COLO668 (cell line): ENCODE measurements around the gene ERCC2.
A peak's percentile ranks its signal among the peaks of the same experiment; 100 is the strongest.
"Not testable (repeated sequence)": the region's sequence is repeated elsewhere in the genome, so short reads cannot be mapped to it uniquely, and the experiment has no call there.

Experiments
- DNase-seq: peaks from one replicate; lab custom pipeline; 2025; ENCODE audit not compliant: unreplicated experiment; lab: John Stamatoyannopoulos, UW

ERCC2 gene

DNA sequence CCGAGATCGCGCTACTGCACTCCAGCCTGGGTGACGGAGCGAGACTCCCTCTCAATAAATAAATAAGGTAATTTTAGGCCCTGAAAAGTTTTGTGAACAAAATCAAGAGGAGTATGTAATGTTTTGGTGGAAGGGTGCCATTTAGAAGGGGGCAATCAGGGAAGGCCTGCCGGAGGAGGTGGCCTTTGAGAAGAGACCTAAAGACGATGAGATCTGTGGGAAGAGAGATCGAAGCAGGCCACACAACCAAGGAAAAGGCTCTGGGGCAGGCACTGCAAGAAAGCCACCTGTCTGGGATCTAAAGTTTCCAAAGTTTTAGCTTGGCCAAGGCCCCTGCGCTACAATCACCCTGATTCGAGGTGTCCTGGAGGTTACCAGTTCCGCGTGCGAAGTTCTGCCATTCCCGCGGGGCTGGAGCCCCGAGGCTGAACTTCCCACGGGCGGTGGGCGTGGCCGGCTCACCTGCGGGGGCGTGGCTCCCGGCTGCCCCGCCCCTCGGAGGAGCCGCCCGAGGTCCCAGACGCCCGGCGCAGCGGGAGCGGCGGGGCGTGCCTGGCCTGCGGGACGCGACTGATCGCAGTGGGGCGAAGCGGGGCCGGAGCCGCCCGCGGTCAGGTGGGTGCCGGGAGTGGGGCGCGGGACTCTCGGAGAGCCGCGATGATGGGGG is 30.0 kb downstream of the ERCC2 start, which contains the start of gene KLC3:
KLC3 (plus strand) TSS at position 519 of the 667 bp plus-strand sequence. CDS start 4,792 bp downstream, outside the sequence.
- DNase-seq = peak; percentile 43

DNA sequence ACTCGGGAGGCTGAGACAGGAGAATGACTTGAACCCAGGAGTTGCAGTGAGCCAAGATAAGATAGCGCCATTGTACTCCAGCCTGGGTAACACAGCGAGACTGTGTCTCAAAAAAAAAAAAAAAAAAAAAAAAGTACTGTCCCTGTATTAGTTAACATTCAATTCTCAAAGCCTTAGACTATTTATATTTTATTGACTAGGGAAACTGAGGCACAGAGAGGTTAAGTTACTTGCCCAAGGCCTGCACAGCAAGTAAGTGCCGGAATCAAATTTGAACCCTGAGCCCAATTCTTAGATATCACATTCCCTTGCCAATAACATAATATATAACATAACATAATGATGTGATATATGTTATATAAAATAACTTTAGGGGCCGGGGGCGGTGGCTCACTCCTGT is 30.7 kb downstream of the ERCC2 start:
- no peak for DNase-seq

DNA sequence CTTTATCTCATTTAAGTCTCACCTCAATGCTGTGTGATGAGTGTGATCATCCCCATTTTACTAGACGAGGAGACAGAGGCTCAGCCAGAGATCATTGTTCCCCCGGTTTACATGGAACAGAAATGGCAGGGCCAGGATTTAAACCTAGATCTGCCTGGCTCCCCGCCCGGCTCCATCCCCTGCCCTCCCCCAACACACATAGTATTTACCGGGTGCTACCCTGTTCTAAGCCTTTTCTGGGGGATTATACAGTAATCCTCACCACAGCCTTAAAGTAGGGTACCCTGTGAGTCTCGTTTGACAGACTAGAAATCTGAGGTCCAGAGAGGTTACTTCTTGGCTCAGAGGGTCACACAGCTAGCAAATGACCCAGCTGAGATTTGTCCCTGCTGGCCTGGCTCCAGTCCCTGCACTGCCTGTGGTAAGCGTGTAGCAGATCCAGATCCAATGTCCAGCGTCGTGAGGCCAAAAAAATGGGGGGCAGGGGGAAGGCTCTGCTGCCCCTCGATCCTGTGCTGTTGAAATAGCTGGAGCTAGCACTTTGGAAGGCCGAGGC is 33.6 kb downstream of the ERCC2 start:
- DNase-seq = no peak

DNA sequence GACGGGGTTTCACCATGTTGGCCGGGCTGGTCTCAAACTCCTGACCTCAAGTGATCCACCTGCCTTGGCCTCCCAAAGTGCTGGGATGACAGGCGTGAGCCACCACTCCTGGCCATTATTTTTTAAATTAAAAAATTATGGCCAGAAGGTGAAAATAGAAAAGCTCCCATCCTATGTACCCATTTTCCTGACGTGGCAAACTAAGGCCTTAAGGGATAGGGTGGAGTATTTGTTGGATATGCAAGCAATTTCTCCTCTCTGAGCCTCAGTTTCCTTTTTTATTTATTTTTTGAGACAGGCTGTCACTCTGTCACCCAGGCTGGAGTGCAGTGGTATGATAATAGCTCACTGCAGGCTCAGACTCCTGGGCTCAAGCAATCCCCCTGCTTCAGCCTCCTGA is 35.5 kb downstream of the ERCC2 start:
- DNase-seq = not testable (repeated sequence)

- no peak for DNase-seq
Measured at GRCh38 chr19:45333609-45334303, 36.6 kb downstream of the ERCC2 start.

DNA sequence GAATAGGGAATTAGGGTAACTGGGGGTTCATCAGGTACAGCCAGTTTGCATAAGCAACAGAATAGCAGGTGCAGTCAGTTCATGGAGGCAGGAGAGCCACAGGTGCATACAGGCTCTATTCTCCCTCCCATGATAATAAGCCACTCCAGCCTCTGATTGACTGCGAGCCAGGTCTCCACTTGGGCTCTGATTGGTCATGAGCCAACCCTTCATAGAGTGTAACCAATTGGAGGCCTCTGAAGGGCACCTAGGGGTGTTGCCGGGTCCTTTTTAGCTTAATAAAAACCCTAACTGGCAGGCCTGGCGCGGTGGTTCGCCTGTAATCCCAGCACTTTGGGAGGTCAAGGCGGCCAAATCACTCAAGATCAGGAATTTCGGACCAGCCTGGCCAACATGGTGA is 39.0 kb downstream of the ERCC2 start:
- DNase-seq = peak; percentile 19

GRCh38 chr19:45327404-45328143 is 42.8 kb downstream of the ERCC2 start:
- DNase-seq = no peak

GRCh38 chr19:45324349-45324907 is 45.9 kb downstream of the ERCC2 start:
- DNase-seq = no peak

DNA sequence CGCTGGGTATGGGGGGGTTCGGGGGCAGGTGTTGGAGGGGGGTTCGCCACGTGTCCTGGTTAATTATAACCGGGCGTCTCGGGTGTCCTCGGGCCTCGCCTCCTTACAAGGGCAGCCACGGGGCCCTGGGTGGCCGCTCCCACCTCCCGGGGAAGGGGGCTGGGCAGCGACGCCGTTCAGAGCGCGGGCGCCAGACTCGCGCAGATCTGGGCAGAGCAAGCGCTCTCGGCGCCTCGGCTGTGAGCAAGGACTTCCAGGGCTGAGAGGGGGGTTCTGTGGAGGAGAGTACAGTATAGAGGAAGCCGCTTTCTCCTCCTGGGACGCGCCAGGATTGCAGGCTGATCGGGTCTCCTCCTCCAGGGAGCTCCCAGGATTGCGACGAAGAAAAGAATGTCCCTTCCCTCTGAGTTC is 46.7 kb downstream of the ERCC2 start:
- no peak for DNase-seq

- DNase-seq = no peak
Measured at GRCh38 chr19:45322744-45323281, 47.6 kb downstream of the ERCC2 start, which contains the start of gene CKM. TSS of gene CKM (minus strand) at chr19:45322875. CDS start at chr19:45319713, 3,162 bp downstream.

- peak; percentile 12 for DNase-seq
Measured at GRCh38 chr19:45322311-45322710, 48.1 kb downstream of the ERCC2 start.

DNA sequence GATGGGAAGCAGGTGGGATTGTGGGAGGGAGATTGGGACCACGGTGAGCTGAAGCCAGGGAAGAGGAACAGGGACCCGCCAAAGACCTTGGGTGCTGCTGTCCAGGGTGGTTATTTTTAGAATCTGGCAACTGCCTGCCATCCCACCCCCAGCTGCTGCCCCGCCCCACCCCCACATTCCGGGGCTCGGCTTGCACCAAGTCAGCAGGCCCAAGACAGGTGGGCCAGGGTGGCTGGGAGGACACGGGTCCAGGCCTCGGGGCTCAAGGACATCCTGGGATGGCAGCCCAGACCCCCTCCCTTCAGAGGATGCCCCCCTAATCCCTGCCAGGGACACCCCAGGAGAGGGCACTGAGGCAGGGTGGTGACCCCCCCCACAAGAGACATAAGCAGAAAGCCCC is 48.5 kb downstream of the ERCC2 start:
- DNase-seq = no peak

DNA sequence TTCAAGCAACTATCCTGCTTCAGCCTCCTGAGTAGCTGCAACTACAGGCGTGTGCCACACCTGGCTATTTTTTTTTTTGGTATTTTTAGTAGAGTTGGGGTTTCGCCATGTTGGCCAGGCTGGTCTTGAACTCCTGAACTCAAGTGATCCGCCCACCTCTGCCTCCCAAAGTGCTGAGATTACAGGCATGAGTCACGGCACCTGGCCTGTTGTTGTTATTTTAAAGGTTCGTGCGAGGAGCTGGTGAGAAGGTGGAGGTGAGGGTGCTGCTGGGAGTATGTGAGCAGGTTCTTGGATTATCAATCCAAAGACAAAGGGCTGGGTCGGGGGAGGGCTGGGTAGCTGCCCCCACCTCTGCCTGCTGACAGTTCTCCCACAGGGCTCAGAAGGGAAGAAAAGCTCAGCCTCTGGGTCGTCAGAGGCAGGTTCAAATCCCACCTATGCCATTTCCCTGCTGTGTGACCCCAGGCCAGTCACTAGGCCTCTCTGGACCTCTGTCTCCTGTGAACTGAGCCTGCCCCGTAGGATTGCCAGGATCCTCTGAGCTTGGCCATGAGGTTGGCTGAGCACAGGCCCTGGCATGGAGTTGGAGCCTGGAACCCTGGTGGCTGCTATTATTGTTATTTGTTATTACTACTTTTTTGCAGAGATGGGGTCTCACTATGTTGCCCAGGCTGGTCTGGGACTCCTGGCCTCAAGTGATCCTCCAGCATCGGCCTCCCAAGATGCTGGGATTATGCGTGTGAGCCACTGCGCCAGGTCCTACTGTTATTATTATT is 49.2 kb downstream of the ERCC2 start:
- DNase-seq = no peak

DNA sequence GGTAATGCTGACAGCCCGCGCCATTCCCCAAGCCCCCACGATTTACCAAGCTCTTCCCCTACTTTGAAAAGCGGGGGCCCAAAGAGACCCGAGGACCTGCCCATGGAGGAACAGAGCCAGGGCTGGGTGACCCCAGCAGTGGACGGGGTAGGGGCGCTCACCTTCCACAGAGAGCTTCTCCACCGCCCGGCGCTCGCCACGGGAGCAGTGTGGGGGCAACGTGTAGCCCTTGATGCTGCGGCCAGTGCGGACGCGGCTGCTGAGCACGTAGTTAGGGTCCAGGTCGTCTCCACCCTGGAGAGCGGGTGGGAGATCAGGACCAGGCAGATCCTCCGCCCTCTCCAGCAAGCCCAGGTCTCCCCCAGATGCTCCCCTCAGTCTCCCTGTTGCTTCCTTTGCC is 55.1 kb downstream of the ERCC2 start:
- no peak for DNase-seq

GRCh38 chr19:45314708-45315245 is 55.6 kb downstream of the ERCC2 start:
- DNase-seq = no peak

- not testable (repeated sequence) for DNase-seq
Measured at GRCh38 chr19:45312285-45312684, 58.1 kb downstream of the ERCC2 start.

- DNase-seq = no peak
Measured at GRCh38 chr19:45311621-45312020, 58.8 kb downstream of the ERCC2 start.

DNA sequence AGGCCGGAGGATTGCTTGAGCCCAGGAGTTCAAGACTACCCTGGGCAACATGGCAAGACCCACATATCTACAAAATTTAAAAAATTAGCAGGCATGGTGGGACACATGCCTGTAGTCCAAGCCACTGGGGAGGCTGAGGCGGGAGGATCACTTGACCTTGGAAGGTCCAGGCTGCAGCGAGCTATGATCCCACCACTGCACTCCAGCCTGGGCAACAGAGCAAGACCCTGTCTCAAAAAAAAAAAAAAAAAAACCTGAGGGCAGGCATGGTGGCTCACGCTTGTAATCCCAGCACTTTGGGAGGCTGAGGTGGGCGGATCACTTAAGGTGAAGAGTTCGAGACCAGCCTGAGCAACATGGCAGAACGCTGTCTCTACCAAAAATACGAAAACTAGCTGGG is 61.1 kb downstream of the ERCC2 start:
- not testable (repeated sequence) for DNase-seq

- no peak for DNase-seq
Measured at GRCh38 chr19:45307361-45307760, 63.0 kb downstream of the ERCC2 start.

DNA sequence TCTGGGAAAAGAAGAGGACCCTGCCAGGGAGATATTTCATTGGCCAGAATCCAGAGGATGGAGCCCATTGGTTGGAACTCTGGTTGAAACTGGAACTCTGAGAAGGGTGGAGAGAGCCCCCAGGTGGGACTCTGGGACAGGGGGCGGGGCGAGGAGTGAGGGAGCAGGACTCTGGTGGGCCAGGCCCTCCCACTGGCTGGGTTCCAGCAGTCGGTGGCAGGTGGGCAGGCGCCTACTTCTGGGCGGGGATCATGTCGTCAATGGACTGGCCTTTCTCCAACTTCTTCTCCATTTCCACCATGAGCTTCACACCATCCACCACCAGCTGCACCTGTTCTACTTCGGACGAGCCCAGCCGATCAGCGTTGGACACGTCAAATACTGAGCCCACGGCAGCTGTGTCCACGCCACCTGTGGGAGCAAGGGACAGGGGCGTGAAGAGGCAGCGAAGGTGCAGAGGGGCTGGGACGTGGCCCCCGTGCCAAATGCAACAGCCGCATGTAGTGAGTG is 63.8 kb downstream of the ERCC2 start:
- no peak for DNase-seq
